ENCODE measurements around the gene DBT. TPM values are rescaled to one million over a fixed set of nuclear protein-coding genes. Genes with fewer than 3 reads are reported as not detected.
"Not testable (repeated sequence)": the region's sequence is repeated elsewhere in the genome, so short reads cannot be mapped to it uniquely, and the experiment has no call there.

DBT gene
- total RNA-seq, 1 donor, result 7.7 TPM

- DNase-seq (ENCODE audit: low read depth), result peak; percentile 63
- peak overlapping the region; percentile 94 for H3K4me3 ChIP-seq (ENCODE audit: low read depth, low read length)
- TF ChIP-seq, protein P1, sequence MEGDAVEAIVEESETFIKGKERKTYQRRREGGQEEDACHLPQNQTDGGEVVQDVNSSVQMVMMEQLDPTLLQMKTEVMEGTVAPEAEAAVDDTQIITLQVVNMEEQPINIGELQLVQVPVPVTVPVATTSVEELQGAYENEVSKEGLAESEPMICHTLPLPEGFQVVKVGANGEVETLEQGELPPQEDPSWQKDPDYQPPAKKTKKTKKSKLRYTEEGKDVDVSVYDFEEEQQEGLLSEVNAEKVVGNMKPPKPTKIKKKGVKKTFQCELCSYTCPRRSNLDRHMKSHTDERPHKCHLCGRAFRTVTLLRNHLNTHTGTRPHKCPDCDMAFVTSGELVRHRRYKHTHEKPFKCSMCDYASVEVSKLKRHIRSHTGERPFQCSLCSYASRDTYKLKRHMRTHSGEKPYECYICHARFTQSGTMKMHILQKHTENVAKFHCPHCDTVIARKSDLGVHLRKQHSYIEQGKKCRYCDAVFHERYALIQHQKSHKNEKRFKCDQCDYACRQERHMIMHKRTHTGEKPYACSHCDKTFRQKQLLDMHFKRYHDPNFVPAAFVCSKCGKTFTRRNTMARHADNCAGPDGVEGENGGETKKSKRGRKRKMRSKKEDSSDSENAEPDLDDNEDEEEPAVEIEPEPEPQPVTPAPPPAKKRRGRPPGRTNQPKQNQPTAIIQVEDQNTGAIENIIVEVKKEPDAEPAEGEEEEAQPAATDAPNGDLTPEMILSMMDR (IDR thresholded peaks at IDR 0.05; ENCODE audit: insufficient read depth, low read length), result no peak
These were observed 17.1 kb upstream of the DBT start for GRCh38 chr1:100266741-100267140.

- TF ChIP-seq, protein P1 (IDR thresholded peaks at IDR 0.05; ENCODE audit: insufficient read depth, low read length), result no peak
- H3K4me3 ChIP-seq (ENCODE audit: low read depth, low read length), result peak within 1 kb of the TSS; percentile 94
- DNase-seq (ENCODE audit: low read depth), result peak; percentile 96
These were observed 16.5 kb upstream of the DBT start, which contains the start of gene RTCA for GRCh38 chr1:100265931-100266740. RTCA (plus strand) TSS chr1:100266216; CDS start chr1:100266376, 160 bp downstream.

DNA sequence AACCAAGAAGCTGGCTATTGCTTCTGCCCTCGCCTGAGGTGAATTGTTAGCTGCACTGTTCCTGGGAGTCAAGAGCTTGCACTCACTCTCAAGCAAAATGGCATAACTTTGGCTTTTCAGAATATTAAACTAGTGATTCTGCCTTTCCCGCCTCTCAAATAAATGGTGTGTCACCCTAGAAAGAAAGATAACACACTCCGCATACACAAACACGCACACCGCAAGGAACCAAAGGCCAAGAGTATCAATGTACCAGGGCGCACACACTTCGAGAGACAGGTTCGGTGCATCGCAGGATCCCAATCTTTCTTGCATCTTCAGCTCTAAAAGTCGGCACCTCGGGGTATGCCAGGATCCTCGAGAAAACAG, 15.9 kb upstream of the DBT start:
- TF ChIP-seq, protein P1 (IDR thresholded peaks at IDR 0.05; ENCODE audit: insufficient read depth, low read length), result no peak
- DNase-seq (ENCODE audit: low read depth), result no peak

GRCh38 chr1:100264081-100264480, 14.4 kb upstream of the DBT start:
- not testable (repeated sequence) for DNase-seq (ENCODE audit: low read depth); H3K4me3 ChIP-seq (ENCODE audit: low read depth, low read length)

More for the DNA sequence above, 15.9 kb upstream of the DBT start:
- peak overlapping the region; percentile 94 for H3K4me3 ChIP-seq (ENCODE audit: low read depth, low read length)

GRCh38 chr1:100261686-100262085, 12.1 kb upstream of the DBT start:
- TF ChIP-seq, protein P1 (IDR thresholded peaks at IDR 0.05; ENCODE audit: insufficient read depth, low read length), result no peak
- no peak for DNase-seq (ENCODE audit: low read depth)
- H3K4me3 ChIP-seq (ENCODE audit: low read depth, low read length), result no peak overlapping the region

DNA sequence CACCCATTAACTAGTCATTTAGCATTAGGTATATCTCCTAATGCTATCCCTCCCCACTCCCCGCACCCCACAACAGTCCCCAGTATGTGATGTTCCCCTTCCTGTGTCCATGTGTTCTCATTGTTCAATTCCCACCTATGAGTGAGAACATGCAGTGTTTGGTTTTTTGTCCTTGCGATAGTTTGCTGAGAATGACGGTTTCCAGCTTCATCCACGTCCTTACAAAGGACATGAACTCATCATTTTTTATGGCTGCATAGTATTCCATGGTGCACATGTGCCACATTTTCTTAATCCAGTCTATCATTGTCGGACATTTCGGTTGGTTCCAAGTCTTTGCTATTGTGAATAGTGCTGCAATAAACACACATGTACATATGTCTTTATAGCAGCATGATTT, 8.8 kb upstream of the DBT start:
- not testable (repeated sequence) for DNase-seq (ENCODE audit: low read depth); H3K4me3 ChIP-seq (ENCODE audit: low read depth, low read length)

- DNase-seq (ENCODE audit: low read depth); H3K4me3 ChIP-seq (ENCODE audit: low read depth, low read length): not testable (repeated sequence)
These were observed 6.6 kb upstream of the DBT start for GRCh38 chr1:100256273-100256672.

GRCh38 chr1:100253552-100253951, 3.9 kb upstream of the DBT start:
- no peak overlapping the region for H3K4me3 ChIP-seq (ENCODE audit: low read depth, low read length)
- no peak for DNase-seq (ENCODE audit: low read depth)
- TF ChIP-seq, protein P1 (IDR thresholded peaks at IDR 0.05; ENCODE audit: insufficient read depth, low read length), result no peak

Measured in fibroblast of the aortic adventitia (primary cell).